CD14-positive monocyte (primary cell): ENCODE measurements around the gene MDP1. TPM values are rescaled to one million over a fixed set of nuclear protein-coding genes. Genes with fewer than 3 reads are reported as not detected.

Source experiments
- DNase-seq, 3 donors: peaks; one replicate each; pipeline ENCODE4 v3.0.0-alpha.2; 2011 to 2022
- H2AFZ ChIP-seq: 2 replicates; pipeline ENCODE4 v1.6.0; 2012; ENCODE audit warnings: mild to moderate bottlenecking, low read depth, low read length, inconsistent platforms; ENCODE audit not compliant: insufficient read depth, poor library complexity, severe bottlenecking
- H3K27ac ChIP-seq, 2 donors: 1 replicate in 1 of 2; 2 replicates in 1 of 2; pipeline ENCODE4 v1.5.1; 2012 to 2013; ENCODE audit warnings: low read length in 2 of 2, control low read depth in 1 of 2, inconsistent platforms in 1 of 2, low read depth in 1 of 2, mild to moderate bottlenecking in 1 of 2
- H3K27me3 ChIP-seq, 2 donors: one replicate each; pipeline versions ENCODE4 v1.6.0 to v1.6.1; 2011 to 2013; ENCODE audit warnings: low read length in 2 of 2; ENCODE audit not compliant: control insufficient read depth in 2 of 2, insufficient read depth in 2 of 2
- H3K36me3 ChIP-seq, 2 donors: replicated peaks in 1 of 2; 1 replicate in 1 of 2; 2 replicates in 1 of 2; pipeline versions ENCODE4 v1.5.1 to v1.6.1; 2012 to 2013; ENCODE audit warnings: low read length in 2 of 2, control low read depth in 1 of 2, inconsistent platforms in 1 of 2, mild to moderate bottlenecking in 1 of 2; ENCODE audit not compliant: insufficient read depth in 2 of 2, control insufficient read depth in 1 of 2
- H3K4me1 ChIP-seq, 2 donors: 1 replicate in 1 of 2; 2 replicates in 1 of 2; pipeline versions ENCODE4 v1.5.1 to v1.6.1; 2012 to 2013; ENCODE audit warnings: low read length in 2 of 2, control low read depth in 1 of 2, inconsistent platforms in 1 of 2, mild to moderate bottlenecking in 1 of 2, moderate library complexity in 1 of 2; ENCODE audit not compliant: insufficient read depth in 2 of 2, control insufficient read depth in 1 of 2
- H3K4me2 ChIP-seq: replicated peaks from 2 replicates; pipeline ENCODE3; 2012; ENCODE audit warnings: low read length, moderate library complexity, mild to moderate bottlenecking; ENCODE audit not compliant: poor library complexity, severe bottlenecking; ENCODE audit errors: extremely low read depth
- H3K4me3 ChIP-seq, 3 experiments: fragments of 200-600 bp in 1 of 3; sonication (generic) in 1 of 3; replicated peaks in 1 of 3; 1 replicate in 2 of 3; 2 replicates in 1 of 3; pipeline ENCODE4 v1.5.1; 2011 to 2013; ENCODE audit warnings: low read length in 3 of 3, mild to moderate bottlenecking in 3 of 3, control low read depth in 2 of 3, low read depth in 2 of 3, inconsistent platforms in 1 of 3, moderate library complexity in 1 of 3
- H3K79me2 ChIP-seq: 2 replicates; pipeline ENCODE4 v1.6.0; 2012; ENCODE audit warnings: mild to moderate bottlenecking, control low read depth, inconsistent platforms, low read length, moderate library complexity; ENCODE audit not compliant: insufficient read depth
- H3K9ac ChIP-seq: 2 replicates; pipeline ENCODE4 v1.6.0; 2017; ENCODE audit warnings: low read length, mild to moderate bottlenecking; ENCODE audit not compliant: insufficient read depth, poor library complexity, severe bottlenecking
- H3K9me3 ChIP-seq, 2 donors: replicated peaks in 1 of 2; 1 replicate in 1 of 2; 2 replicates in 1 of 2; pipeline versions ENCODE4 v1.5.1 to v1.6.1; 2012 to 2013; ENCODE audit warnings: low read length in 2 of 2, control low read depth in 1 of 2; ENCODE audit not compliant: control insufficient read depth in 1 of 2, insufficient read depth in 1 of 2
- H4K20me1 ChIP-seq: 2 replicates; pipeline ENCODE4 v1.6.0; 2012; ENCODE audit warnings: mild to moderate bottlenecking, low read length, control low read depth, moderate library complexity; ENCODE audit not compliant: insufficient read depth
- H3K27ac Mint-ChIP-seq, 7 donors: one replicate each; pipeline ENCODE4 v1.8.0; 2020; ENCODE audit warnings: mild to moderate bottlenecking in 7 of 7, mixed read lengths in 7 of 7, moderate library complexity in 6 of 7, inconsistent platforms in 2 of 7
- H3K27me3 Mint-ChIP-seq, 3 donors: one replicate each; pipeline ENCODE4 v1.8.0; 2021 to 2022; ENCODE audit warnings: low read depth in 3 of 3, mild to moderate bottlenecking in 3 of 3, mixed read lengths in 3 of 3, moderate library complexity in 3 of 3, inconsistent platforms in 1 of 3
- H3K36me3 Mint-ChIP-seq, 2 donors: one replicate each; pipeline ENCODE4 v1.8.0; 2020; ENCODE audit warnings: mixed read lengths in 2 of 2, inconsistent platforms in 1 of 2, mild to moderate bottlenecking in 1 of 2
- H3K4me1 Mint-ChIP-seq: one replicate; pipeline ENCODE4 v1.8.0; 2020; ENCODE audit warnings: mild to moderate bottlenecking, mixed read lengths
- H3K4me3 Mint-ChIP-seq, 2 donors: one replicate each; pipeline ENCODE4 v1.8.0; 2020; ENCODE audit warnings: mild to moderate bottlenecking in 2 of 2, mixed read lengths in 2 of 2, moderate library complexity in 1 of 2
- H3K9me3 Mint-ChIP-seq, 7 donors: one replicate each; pipeline ENCODE4 v1.8.0; 2020 to 2022; ENCODE audit warnings: mixed read lengths in 7 of 7, mild to moderate bottlenecking in 6 of 7, moderate library complexity in 6 of 7, inconsistent platforms in 2 of 7
- WGBS: methylation state at CpG from one replicate; pipeline ENCODE4 v1.1.5; 2013; ENCODE audit warnings: missing lambda C conversion rate; ENCODE audit not compliant: insufficient coverage; 5-methylcytosine and 5-hydroxymethylcytosine counted together
- intact Hi-C, 2 donors: fragments of 100-400 bp; cut with micrococcal nuclease; formaldehyde crosslinking; loops; one replicate each; pipeline versions ENCODE4 v1.15.0 to v1.15.1; 2023
- polyA plus RNA-seq, 3 donors: library from polyadenylated mRNA; depleted of rRNA in 1 of 3; unstranded in 2 of 3; stranded (reverse) in 1 of 3; fragments of 300-500 nt in 2 of 3; fragments of >200 nt in 1 of 3; fragmentation: Illumina TruSeq in 2 of 3; gene quantifications; 1 replicate in 2 of 3; 2 replicates in 1 of 3; pipeline ENCODE4 v1.2.3, GENCODE V29; 2012 to 2021
- TF ChIP-seq, protein P1 (sequence below): fragments of 200-600 bp; IDR thresholded peaks from one replicate; pipeline ENCODE4 v1.8.0; 2022; ENCODE audit warnings: antibody characterized with exemption, mild to moderate bottlenecking

Gene MDP1
- polyA plus RNA-seq, 3 donors = 17.5 to 49.6 (median 37.5) TPM

DNA sequence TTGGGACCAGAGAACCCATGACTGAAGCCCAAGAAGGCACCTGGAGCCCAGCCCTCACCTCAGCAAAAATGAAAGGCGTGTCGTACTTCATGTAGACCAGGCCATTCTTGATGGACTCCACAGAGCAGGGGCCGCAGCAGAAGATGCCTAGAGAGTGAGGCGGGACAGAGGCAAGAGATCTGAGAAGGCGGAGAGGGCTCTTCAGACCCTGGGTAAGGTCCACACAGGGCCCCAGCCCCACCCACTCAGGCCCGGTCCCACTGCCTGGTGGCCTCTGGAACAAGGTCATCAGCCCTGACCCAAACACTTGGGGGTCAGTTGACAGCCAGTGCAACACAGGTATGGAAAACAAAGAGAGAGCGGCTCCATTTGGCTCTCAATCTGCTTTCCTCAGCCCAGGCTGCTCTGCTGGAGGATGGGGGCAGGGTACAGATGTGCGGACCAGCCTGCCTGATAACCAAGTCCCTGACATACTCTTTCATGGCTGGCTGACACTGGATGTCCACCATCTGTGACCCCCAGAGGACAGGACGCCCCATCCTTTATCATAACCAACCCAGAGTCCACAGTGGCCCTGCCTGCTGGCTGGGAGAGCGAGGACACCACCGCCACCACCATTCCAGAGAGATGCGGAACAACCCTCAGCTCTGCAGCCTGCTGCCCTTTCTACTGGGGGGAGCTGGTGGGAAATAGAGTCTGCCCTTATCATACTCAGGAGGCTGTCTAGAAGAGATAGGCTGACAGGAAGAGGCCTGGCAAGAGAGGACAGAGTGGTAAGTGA is 40.3 kb upstream of the MDP1 start:
- H3K27me3 Mint-ChIP-seq = peaks cover 0 to 2% (median 0%) of the 10 kb centered on the region in 3 donors
- no peak overlapping the region for H3K27ac ChIP-seq
- no peak overlapping the region for H3K4me3 Mint-ChIP-seq
- no peaks in the 10 kb centered on the region for H3K4me1 ChIP-seq
- TF ChIP-seq, protein P1, sequence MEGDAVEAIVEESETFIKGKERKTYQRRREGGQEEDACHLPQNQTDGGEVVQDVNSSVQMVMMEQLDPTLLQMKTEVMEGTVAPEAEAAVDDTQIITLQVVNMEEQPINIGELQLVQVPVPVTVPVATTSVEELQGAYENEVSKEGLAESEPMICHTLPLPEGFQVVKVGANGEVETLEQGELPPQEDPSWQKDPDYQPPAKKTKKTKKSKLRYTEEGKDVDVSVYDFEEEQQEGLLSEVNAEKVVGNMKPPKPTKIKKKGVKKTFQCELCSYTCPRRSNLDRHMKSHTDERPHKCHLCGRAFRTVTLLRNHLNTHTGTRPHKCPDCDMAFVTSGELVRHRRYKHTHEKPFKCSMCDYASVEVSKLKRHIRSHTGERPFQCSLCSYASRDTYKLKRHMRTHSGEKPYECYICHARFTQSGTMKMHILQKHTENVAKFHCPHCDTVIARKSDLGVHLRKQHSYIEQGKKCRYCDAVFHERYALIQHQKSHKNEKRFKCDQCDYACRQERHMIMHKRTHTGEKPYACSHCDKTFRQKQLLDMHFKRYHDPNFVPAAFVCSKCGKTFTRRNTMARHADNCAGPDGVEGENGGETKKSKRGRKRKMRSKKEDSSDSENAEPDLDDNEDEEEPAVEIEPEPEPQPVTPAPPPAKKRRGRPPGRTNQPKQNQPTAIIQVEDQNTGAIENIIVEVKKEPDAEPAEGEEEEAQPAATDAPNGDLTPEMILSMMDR = no peak
- peaks cover under 1% of the 10 kb centered on the region for H3K4me1 Mint-ChIP-seq
- peaks cover 52 to 83% of the 10 kb centered on the region in 2 donors for H3K36me3 ChIP-seq
- H3K36me3 Mint-ChIP-seq = peaks cover 70 to 80% of the 10 kb centered on the region in 2 donors
- no peaks in the 10 kb centered on the region for H3K9me3 Mint-ChIP-seq
- no peaks in the 10 kb centered on the region for H3K9me3 ChIP-seq
- H3K4me3 ChIP-seq = no peak overlapping the region
- no peak overlapping the region for H2AFZ ChIP-seq
- intact Hi-C loops = no loop called here
- no peak overlapping the region for H3K4me2 ChIP-seq
- no peaks in the 10 kb centered on the region for H3K27me3 ChIP-seq
- H3K9ac ChIP-seq = no peak overlapping the region
- H3K79me2 ChIP-seq = no peaks in the 10 kb centered on the region
- no peaks in the 10 kb centered on the region for H4K20me1 ChIP-seq
- WGBS = 94% methylated on average over 7 of the region's 12 CpGs
- H3K27ac Mint-ChIP-seq = peak overlapping the region in 1 of 7 donors; percentile 6
- no peak for DNase-seq

DNA sequence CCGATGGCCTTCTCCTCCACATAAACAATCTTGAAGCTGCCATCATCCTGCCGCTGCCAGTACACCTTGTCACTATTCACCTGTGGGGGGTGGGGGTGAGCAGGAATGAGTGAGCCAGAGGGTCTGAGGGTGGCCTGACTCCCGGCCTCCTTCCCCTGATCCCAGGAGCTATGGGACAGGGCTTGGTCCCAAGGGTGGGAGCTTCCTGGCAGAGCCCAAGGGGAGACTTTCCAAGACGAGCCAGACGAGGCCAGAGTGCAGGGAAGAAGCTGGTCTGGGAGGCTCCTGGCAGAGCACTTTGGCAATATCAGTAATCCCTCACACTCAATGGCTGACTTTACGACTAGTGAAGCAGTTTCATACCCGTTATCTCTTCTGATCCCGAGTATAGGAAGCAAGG is 39.6 kb upstream of the MDP1 start:
- DNase-seq = no peak
- peaks cover 65 to 74% of the 10 kb centered on the region in 2 donors for H3K36me3 Mint-ChIP-seq
- intact Hi-C loops = no loop called here
- Histone ChIP-seq H3K9ac (no peak overlapping the region), H3K9me3 (no peaks in the 10 kb centered on the region), H4K20me1 (no peaks in the 10 kb centered on the region), H3K4me2 (no peak overlapping the region), H3K27ac (no peak overlapping the region), H3K27me3 (no peaks in the 10 kb centered on the region), H3K4me1 (peaks cover 0 to 7% of the 10 kb centered on the region in 2 donors), H3K4me3 (no peak overlapping the region), H2AFZ (no peak overlapping the region), H3K36me3 (peaks cover 46 to 82% of the 10 kb centered on the region in 2 donors), H3K79me2 (no peaks in the 10 kb centered on the region)
- H3K4me1 Mint-ChIP-seq = peaks cover 8% of the 10 kb centered on the region
- H3K4me3 Mint-ChIP-seq = no peak overlapping the region
- H3K27me3 Mint-ChIP-seq = peaks cover 0 to 2% (median 0%) of the 10 kb centered on the region in 3 donors
- peak overlapping the region in 1 of 7 donors; percentile 6 for H3K27ac Mint-ChIP-seq
- H3K9me3 Mint-ChIP-seq = no peaks in the 10 kb centered on the region
- TF ChIP-seq, protein P1 = no peak
- 100% methylated on average over 3 of the region's 8 CpGs for WGBS
